ENCODE data around the gene TKT.

The TKT gene

GRCh38 chr3:53185761-53186465, 69.9 kb downstream of the TKT start:
- Histone ChIP-seq H3K4me2 (ENCODE audit: low read length) (no peak overlapping the region), H3K4me3 (ENCODE audit: low read depth, low read length, poor library complexity, severe bottlenecking) (no peak overlapping the region), H3K36me3 (ENCODE audit: insufficient read depth, low read length) (peaks cover 6% of the 10 kb centered on the region; the same call in 1 of the 2 replicates), H3F3A (ENCODE audit: insufficient read depth, low read length) (no peaks in the 10 kb centered on the region), H3K4me1 (ENCODE audit: insufficient read depth, low read length, severe bottlenecking) (peaks cover 2% of the 10 kb centered on the region), H3K27me3 (ENCODE audit: insufficient read depth, low read length) (no peaks in the 10 kb centered on the region), H2AFZ (ENCODE audit: low read length) (no peak overlapping the region), H3K9me3 (ENCODE audit: low read length) (no peaks in the 10 kb centered on the region), H3K27ac (ENCODE audit: low read depth, low read length, poor library complexity, severe bottlenecking) (no peak overlapping the region), H3K9ac (ENCODE audit: low read length) (no peak overlapping the region), H3K9me2 (ENCODE audit: low read depth, low read length) (no peaks in the 10 kb centered on the region), H3K79me2 (ENCODE audit: insufficient read depth, low read length) (no peaks in the 10 kb centered on the region), H4K20me1 (ENCODE audit: insufficient read depth, low read length) (no peaks in the 10 kb centered on the region)
- TF ChIP-seq, protein P1, sequence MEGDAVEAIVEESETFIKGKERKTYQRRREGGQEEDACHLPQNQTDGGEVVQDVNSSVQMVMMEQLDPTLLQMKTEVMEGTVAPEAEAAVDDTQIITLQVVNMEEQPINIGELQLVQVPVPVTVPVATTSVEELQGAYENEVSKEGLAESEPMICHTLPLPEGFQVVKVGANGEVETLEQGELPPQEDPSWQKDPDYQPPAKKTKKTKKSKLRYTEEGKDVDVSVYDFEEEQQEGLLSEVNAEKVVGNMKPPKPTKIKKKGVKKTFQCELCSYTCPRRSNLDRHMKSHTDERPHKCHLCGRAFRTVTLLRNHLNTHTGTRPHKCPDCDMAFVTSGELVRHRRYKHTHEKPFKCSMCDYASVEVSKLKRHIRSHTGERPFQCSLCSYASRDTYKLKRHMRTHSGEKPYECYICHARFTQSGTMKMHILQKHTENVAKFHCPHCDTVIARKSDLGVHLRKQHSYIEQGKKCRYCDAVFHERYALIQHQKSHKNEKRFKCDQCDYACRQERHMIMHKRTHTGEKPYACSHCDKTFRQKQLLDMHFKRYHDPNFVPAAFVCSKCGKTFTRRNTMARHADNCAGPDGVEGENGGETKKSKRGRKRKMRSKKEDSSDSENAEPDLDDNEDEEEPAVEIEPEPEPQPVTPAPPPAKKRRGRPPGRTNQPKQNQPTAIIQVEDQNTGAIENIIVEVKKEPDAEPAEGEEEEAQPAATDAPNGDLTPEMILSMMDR (IDR thresholded peaks at IDR 0.05; ENCODE audit: low read length) = no peak
- TF ChIP-seq EZH2 (IDR thresholded peaks at IDR 0.05; ENCODE audit: borderline replicate concordance, low read length) = no peak

DNA sequence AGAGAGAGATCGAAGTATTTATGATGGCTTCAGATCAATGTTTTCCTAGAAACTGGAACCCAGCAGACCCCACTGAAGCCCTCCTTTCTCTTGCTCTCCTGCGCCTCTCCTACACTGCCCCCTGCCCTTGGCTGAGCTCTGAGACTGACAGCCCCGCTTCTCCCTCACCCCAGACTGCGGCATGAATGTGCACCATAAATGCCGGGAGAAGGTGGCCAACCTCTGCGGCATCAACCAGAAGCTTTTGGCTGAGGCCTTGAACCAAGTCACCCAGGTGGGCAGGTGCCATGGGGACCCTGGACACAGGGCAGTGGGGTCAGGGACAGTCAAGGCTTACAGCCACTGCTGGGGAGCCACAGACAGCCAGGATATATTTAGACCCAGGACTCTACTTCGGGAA, 71.1 kb downstream of the TKT start:
- Histone ChIP-seq H3K79me2 (ENCODE audit: insufficient read depth, low read length) (no peaks in the 10 kb centered on the region), H3K4me1 (ENCODE audit: insufficient read depth, low read length, severe bottlenecking) (peaks cover 14% of the 10 kb centered on the region), H3K9me2 (ENCODE audit: low read depth, low read length) (no peaks in the 10 kb centered on the region), H3F3A (ENCODE audit: insufficient read depth, low read length) (no peaks in the 10 kb centered on the region), H3K9ac (ENCODE audit: low read length) (no peak overlapping the region), H3K9me3 (ENCODE audit: low read length) (no peaks in the 10 kb centered on the region), H2AFZ (ENCODE audit: low read length) (no peak overlapping the region), H3K27ac (ENCODE audit: low read depth, low read length, poor library complexity, severe bottlenecking) (no peak overlapping the region), H3K4me2 (ENCODE audit: low read length) (no peak overlapping the region), H3K36me3 (ENCODE audit: insufficient read depth, low read length) (peaks cover 1% of the 10 kb centered on the region; the same call in 1 of the 2 replicates), H3K27me3 (ENCODE audit: insufficient read depth, low read length) (no peaks in the 10 kb centered on the region), H3K4me3 (ENCODE audit: low read depth, low read length, poor library complexity, severe bottlenecking) (no peak overlapping the region), H4K20me1 (ENCODE audit: insufficient read depth, low read length) (no peaks in the 10 kb centered on the region)
- TF ChIP-seq, protein P1 (IDR thresholded peaks at IDR 0.05; ENCODE audit: low read length) = no peak
- no peak for TF ChIP-seq EZH2 (IDR thresholded peaks at IDR 0.05; ENCODE audit: borderline replicate concordance, low read length)

- no peaks in the 10 kb centered on the region for H3K9me3 ChIP-seq (ENCODE audit: low read length)
- no peaks in the 10 kb centered on the region for H3K36me3 ChIP-seq (ENCODE audit: insufficient read depth, low read length)
- H3K79me2 ChIP-seq (ENCODE audit: insufficient read depth, low read length) = no peaks in the 10 kb centered on the region
- TF ChIP-seq, protein P1 (IDR thresholded peaks at IDR 0.05; ENCODE audit: low read length) = no peak
- no peak for TF ChIP-seq EZH2 (IDR thresholded peaks at IDR 0.05; ENCODE audit: borderline replicate concordance, low read length)
- H3K27me3 ChIP-seq (ENCODE audit: insufficient read depth, low read length) = no peaks in the 10 kb centered on the region
- H3K4me2 ChIP-seq (ENCODE audit: low read length) = no peak overlapping the region
- H3K9ac ChIP-seq (ENCODE audit: low read length) = no peak overlapping the region
- no peak overlapping the region for H2AFZ ChIP-seq (ENCODE audit: low read length)
- H3F3A ChIP-seq (ENCODE audit: insufficient read depth, low read length) = no peaks in the 10 kb centered on the region
- no peak overlapping the region for H3K27ac ChIP-seq (ENCODE audit: low read depth, low read length, poor library complexity, severe bottlenecking)
- H4K20me1 ChIP-seq (ENCODE audit: insufficient read depth, low read length) = no peaks in the 10 kb centered on the region
- no peaks in the 10 kb centered on the region for H3K9me2 ChIP-seq (ENCODE audit: low read depth, low read length)
- no peak overlapping the region for H3K4me3 ChIP-seq (ENCODE audit: low read depth, low read length, poor library complexity, severe bottlenecking)
- peaks cover 19% of the 10 kb centered on the region for H3K4me1 ChIP-seq (ENCODE audit: insufficient read depth, low read length, severe bottlenecking)
Observed at GRCh38 chr3:53183514-53183913, 72.3 kb downstream of the TKT start.
